Heart left ventricle (tissue), 16 donors: ENCODE measurements around the gene WNT7A. TPM values are rescaled to one million over a fixed set of nuclear protein-coding genes. Genes with fewer than 3 reads are reported as not detected.
"Not testable (repeated sequence)": the region's sequence is repeated elsewhere in the genome, so short reads cannot be mapped to it uniquely, and the experiment has no call there.

Source experiments
- ATAC-seq, 4 donors: fragments of 200-7000 bp; cut with Tn5 transposase; one replicate each; pipeline ENCODE4 v1.9.1; 2020 to 2022; ENCODE audit warnings: moderate library complexity in 4 of 4, mild to moderate bottlenecking in 3 of 4, moderate number of reproducible peaks in 1 of 4
- DNase-seq, 5 donors: peaks; one replicate each; pipeline ENCODE4 v3.0.0-alpha.2; 2020
- H3K27ac ChIP-seq, 12 donors: fragments of 200-600 bp; sonication (generic) in 4 of 12; one replicate each; pipeline versions ENCODE4 v1.5.0 to v1.8.0; 2016 to 2022; ENCODE audit warnings: mild to moderate bottlenecking in 2 of 12
- H3K27me3 ChIP-seq, 9 donors: fragments of 200-600 bp; sonication (generic) in 2 of 9; one replicate each; pipeline versions ENCODE4 v1.5.1 to v1.8.0; 2016 to 2022; ENCODE audit warnings: mild to moderate bottlenecking in 3 of 9
- H3K36me3 ChIP-seq, 9 donors: fragments of 200-600 bp; sonication (generic) in 2 of 9; one replicate each; pipeline versions ENCODE4 v1.5.0 to v1.8.0; 2018 to 2022; ENCODE audit warnings: mild to moderate bottlenecking in 2 of 9
- H3K4me1 ChIP-seq, 12 donors: fragments of 200-600 bp; sonication (generic) in 4 of 12; one replicate each; pipeline versions ENCODE4 v1.5.0 to v1.8.0; 2016 to 2022; ENCODE audit warnings: mild to moderate bottlenecking in 3 of 12
- H3K4me3 ChIP-seq, 12 donors: fragments of 200-600 bp; sonication (generic) in 4 of 12; one replicate each; pipeline versions ENCODE4 v1.5.0 to v1.8.0; 2017 to 2022; ENCODE audit warnings: mild to moderate bottlenecking in 9 of 12, moderate library complexity in 4 of 12
- H3K9me3 ChIP-seq, 12 donors: fragments of 200-600 bp; sonication (generic) in 4 of 12; one replicate each; pipeline versions ENCODE4 v1.5.0 to v1.8.0; 2016 to 2022; ENCODE audit warnings: mild to moderate bottlenecking in 1 of 12
- POLR2A ChIP-seq, 2 donors: fragments of 450-650 bp; IDR thresholded peaks; one replicate each; pipeline ENCODE4 v1.6.1; 2017; ENCODE audit warnings: antibody characterized with exemption in 2 of 2, mild to moderate bottlenecking in 2 of 2, moderate library complexity in 2 of 2
- WGBS, 4 donors: extraction: QIAGEN DNeasy Blood & Tissue Kit in 2 of 4; methylation state at CpG; one replicate each; pipeline versions ENCODE4 v1.1.5 to v1.1.7; 2013 to 2018; 5-methylcytosine and 5-hydroxymethylcytosine counted together
- intact Hi-C, 10 donors: fragments of 100-400 bp; cut with DNase I; formaldehyde crosslinking; loops; one replicate each; pipeline versions ENCODE4 v1.11.1 to v1.14.2; 2022
- polyA plus RNA-seq, 2 donors: library from polyadenylated mRNA; stranded (reverse); fragments of 200-250 nt; gene quantifications; one replicate each; pipeline ENCODE4 v1.2.3, GENCODE V29; 2013
- total RNA-seq, 9 donors: library from RNA; depleted of rRNA in 2 of 9; stranded (reverse); fragments of >200 nt in 2 of 9; fragmentation: NEBNext Ultra II Directional in 3 of 9; extraction: Animal tissue kit (Norgen Biotek cat#: 25700) in 3 of 9; gene quantifications; one replicate each; pipeline versions ENCODE4 v1.1.0 to v1.2.4, GENCODE V29; 2016 to 2023
- TF ChIP-seq, protein P1 (sequence below), 12 donors: fragments of 200-600 bp; sonication (generic) in 4 of 12; IDR thresholded peaks; one replicate each; pipeline versions ENCODE4 v1.5.0 to v1.8.0; 2018 to 2022; ENCODE audit warnings: antibody characterized with exemption in 12 of 12, mild to moderate bottlenecking in 5 of 12
- donor health status: ischemic (EF 13 %, LVEDD 7.1; RV severe dilation, severe dysfunction).
- donor health status: healthy with polysubstance abuse.
- donor health status: DM: no; HTN: yes; CAD: no.
- donor health status: DM: no; HTN: no; CAD: no.
- donor health status: ischemic (EF 25% LVEDD 6.9; RV normal size, moderate dysfunction).
- donor health status: ischemic (EF 25% LVEDD 5.7; RV mildly dilated, moderate dysfunction).
- donor health status: healthy.
- donor health status: DM: yes; HTN: yes; CAD: no.
- donor health status: ischemic (EF 35%, LVEDD 5.7; RV mildly dilated, moderate dysfunction).
- donor health status: nonischemic (EF 11% LVEDD 7.7; RV severe dilation, severe dysfunction).
- donor health status: DM: yes; HTN: yes; CAD: no.
- donor health status: PGD.
- donor health status: ischemic (EF 29% LVEDD 5.4; RV normal size, mild dysfunction).
- donor health status: nonischemic (EF 23%, LVEDD 6.1; RV moderate dilation, normal function).

Gene WNT7A
- total and polyA plus RNA-seq, 11 donors, result not detected

- intact Hi-C loops, result no loop called here
- H3K27me3 ChIP-seq, result peaks cover 9 to 85% (median 14%) of the 10 kb centered on the region in 9 donors
- no peaks in the 10 kb centered on the region for H3K4me1 ChIP-seq
- H3K36me3 ChIP-seq, result no peaks in the 10 kb centered on the region
- ATAC-seq (no peak), DNase-seq (no peak)
- H3K4me3 ChIP-seq, result no peak overlapping the region
- H3K27ac ChIP-seq, result no peak overlapping the region
- 53 to 60% (median 59%) methylated on average over 6 of the region's 6 CpGs for WGBS, 4 donors
- no peak for TF ChIP-seq POLR2A (IDR thresholded peaks at IDR 0.05)
- TF ChIP-seq, protein P1, sequence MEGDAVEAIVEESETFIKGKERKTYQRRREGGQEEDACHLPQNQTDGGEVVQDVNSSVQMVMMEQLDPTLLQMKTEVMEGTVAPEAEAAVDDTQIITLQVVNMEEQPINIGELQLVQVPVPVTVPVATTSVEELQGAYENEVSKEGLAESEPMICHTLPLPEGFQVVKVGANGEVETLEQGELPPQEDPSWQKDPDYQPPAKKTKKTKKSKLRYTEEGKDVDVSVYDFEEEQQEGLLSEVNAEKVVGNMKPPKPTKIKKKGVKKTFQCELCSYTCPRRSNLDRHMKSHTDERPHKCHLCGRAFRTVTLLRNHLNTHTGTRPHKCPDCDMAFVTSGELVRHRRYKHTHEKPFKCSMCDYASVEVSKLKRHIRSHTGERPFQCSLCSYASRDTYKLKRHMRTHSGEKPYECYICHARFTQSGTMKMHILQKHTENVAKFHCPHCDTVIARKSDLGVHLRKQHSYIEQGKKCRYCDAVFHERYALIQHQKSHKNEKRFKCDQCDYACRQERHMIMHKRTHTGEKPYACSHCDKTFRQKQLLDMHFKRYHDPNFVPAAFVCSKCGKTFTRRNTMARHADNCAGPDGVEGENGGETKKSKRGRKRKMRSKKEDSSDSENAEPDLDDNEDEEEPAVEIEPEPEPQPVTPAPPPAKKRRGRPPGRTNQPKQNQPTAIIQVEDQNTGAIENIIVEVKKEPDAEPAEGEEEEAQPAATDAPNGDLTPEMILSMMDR (IDR thresholded peaks at IDR 0.05), result no peak
- no peaks in the 10 kb centered on the region for H3K9me3 ChIP-seq
Observed at GRCh38 chr3:13857702-13858380, 22.0 kb downstream of the WNT7A start.

DNA sequence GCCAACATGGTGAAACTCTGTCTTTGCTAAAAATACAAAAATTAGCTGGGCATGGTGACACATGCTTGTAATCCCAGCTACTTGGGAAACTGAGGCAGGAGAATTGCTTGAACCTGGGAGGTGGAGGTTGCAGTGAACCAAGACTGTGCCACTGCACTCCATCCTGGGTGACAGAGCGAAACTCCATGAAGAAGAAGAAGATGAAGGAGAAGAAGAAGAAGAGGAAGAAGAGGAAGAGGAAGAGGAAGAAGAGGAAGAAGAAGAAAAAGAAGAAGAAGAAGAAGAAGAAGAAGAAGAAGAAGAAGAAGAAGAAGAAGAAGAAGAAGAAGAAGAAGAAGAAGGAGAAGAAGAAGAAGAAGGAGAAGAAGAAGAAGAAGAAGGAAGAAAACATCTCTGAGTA, 23.2 kb downstream of the WNT7A start:
- H3K4me1 ChIP-seq, H3K4me3 ChIP-seq, DNase-seq, intact Hi-C loops, H3K36me3 ChIP-seq, H3K9me3 ChIP-seq, H3K27ac ChIP-seq, ATAC-seq: not testable (repeated sequence)
- H3K27me3 ChIP-seq, result peaks cover 4 to 73% (median 14%) of the 10 kb centered on the region in 9 donors
- 85 to 96% (median 89%) methylated on average over 1 of the region's 1 CpG for WGBS, 4 donors

- Histone ChIP-seq H3K4me3 (no peak overlapping the region), H3K9me3 (no peaks in the 10 kb centered on the region), H3K27ac (no peak overlapping the region), H3K4me1 (no peaks in the 10 kb centered on the region), H3K27me3 (peaks cover 4 to 67% (median 12%) of the 10 kb centered on the region in 9 donors), H3K36me3 (no peaks in the 10 kb centered on the region)
- no peak for DNase-seq
- no peak for ATAC-seq
- intact Hi-C loops, result no loop called here
- 75 to 92% (median 86%) methylated on average over 4 to 7 of the region's 7 CpGs for WGBS, 4 donors
- TF ChIP-seq, protein P1 (IDR thresholded peaks at IDR 0.05), result no peak
- TF ChIP-seq POLR2A (IDR thresholded peaks at IDR 0.05), result no peak
Observed at GRCh38 chr3:13856006-13856405, 23.9 kb downstream of the WNT7A start.

GRCh38 chr3:13854492-13854891, 25.4 kb downstream of the WNT7A start:
- H3K9me3 ChIP-seq, result no peaks in the 10 kb centered on the region
- ATAC-seq (no peak), DNase-seq (no peak)
- peaks cover 0 to 4% (median 0%) of the 10 kb centered on the region in 12 donors for H3K4me1 ChIP-seq
- intact Hi-C loops, result no loop called here
- no peak overlapping the region for H3K27ac ChIP-seq
- peaks cover 0 to 59% (median 11%) of the 10 kb centered on the region in 9 donors for H3K27me3 ChIP-seq
- 88 to 92% (median 89%) methylated on average over 19 to 25 of the region's 25 CpGs for WGBS, 4 donors
- no peak for TF ChIP-seq POLR2A (IDR thresholded peaks at IDR 0.05)
- TF ChIP-seq, protein P1 (IDR thresholded peaks at IDR 0.05), result no peak
- no peak overlapping the region for H3K4me3 ChIP-seq
- no peaks in the 10 kb centered on the region for H3K36me3 ChIP-seq

GRCh38 chr3:13853978-13854296, 25.9 kb downstream of the WNT7A start:
- Histone ChIP-seq H3K4me3 (no peak overlapping the region), H3K4me1 (peaks cover 0 to 4% (median 0%) of the 10 kb centered on the region in 12 donors), H3K9me3 (no peaks in the 10 kb centered on the region), H3K36me3 (no peaks in the 10 kb centered on the region), H3K27me3 (peaks cover 0 to 54% (median 11%) of the 10 kb centered on the region in 9 donors), H3K27ac (no peak overlapping the region)
- ATAC-seq (no peak), DNase-seq (no peak)
- intact Hi-C loops, result no loop called here
- TF ChIP-seq, protein P1 (IDR thresholded peaks at IDR 0.05), result no peak
- TF ChIP-seq POLR2A (IDR thresholded peaks at IDR 0.05), result no peak
- 45 to 61% (median 56%) methylated on average over 1 of the region's 1 CpG for WGBS, 4 donors
